Middle frontal gyrus (tissue), 1 donor: ENCODE data around the gene UBAC2.

Experiments used
- DNase-seq: peaks from one replicate; pipeline ENCODE4 v3.0.0-alpha.2; 2015; ENCODE audit warnings: low spot score; ENCODE audit errors: extremely low spot score

Gene UBAC2

DNA sequence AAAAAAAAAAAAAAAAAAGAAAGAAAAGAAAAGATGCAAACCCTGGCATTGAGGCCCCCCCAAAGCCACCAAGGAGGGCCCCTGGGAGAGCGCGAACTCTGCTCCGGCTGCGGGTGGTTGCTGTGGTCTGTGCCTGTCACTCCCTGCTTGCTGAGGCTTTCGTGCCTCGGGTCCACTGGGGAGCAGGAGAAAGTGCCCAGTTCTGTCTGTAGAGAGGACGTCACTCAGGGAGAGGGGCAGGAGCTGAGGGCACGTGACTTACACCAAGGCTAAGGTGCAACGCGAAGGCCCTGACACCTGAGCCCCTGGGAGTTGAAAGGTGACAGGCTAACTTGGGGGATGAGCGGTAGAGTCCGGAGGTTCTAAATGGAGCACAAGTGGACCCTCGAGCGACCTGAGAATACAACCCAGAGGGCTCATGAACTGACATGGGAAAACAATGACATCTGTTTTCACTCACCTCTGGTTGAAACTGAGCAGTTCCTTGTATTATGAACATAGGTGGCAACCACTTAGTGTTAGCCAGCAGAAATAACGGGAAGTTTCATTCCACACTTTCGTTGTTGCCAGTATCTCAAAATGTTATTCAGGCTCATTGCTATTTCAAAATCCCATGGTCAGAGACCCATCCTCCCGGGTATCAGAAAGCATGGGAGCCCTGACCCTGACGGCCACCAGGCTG, 231.4 kb downstream of the UBAC2 start:
- DNase-seq, result no peak

DNA sequence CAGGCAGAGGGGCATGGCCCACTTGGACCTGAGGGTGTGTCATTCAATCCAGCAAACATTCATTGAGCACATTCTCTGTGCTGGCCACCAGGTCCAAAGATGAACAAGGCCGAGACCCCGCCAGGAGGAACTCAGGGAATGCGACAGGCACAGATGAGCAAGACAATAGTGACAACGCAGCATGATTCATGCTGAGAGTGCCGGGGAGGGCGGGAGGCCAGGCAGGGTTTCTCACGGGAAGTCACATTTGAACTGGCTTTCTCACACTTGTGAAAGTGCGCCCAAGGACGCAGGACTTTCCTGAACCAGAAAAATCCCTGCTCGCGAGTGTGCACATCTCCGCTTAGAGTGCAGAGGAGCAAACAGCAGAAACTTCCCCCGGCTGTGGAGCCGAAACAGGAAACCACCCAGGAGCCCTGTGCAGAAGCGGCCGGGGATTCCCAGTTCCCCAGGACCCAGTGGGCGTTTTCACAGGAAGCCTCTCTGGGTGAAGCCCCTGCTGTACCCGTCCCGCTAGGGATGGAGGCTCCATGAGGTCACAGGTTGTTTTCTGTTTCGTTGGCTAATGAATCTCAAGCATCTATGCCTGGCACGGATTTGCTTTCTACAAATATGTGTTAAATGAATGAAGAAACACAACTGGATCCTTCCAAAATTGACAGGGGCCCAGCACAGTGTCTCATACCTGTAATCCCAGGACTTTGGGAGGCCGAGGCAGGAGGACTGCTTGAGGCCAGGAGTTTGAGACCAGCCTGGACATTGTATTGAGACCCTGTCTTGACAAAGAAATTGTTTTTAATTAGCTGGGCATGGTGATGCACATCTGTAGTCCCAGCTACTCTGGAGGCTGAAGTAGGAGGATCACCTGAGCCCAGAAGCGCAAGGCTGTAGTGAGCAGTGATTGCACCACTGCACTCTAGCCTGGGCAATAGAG, 232.2 kb downstream of the UBAC2 start:
- no peak for DNase-seq

DNA sequence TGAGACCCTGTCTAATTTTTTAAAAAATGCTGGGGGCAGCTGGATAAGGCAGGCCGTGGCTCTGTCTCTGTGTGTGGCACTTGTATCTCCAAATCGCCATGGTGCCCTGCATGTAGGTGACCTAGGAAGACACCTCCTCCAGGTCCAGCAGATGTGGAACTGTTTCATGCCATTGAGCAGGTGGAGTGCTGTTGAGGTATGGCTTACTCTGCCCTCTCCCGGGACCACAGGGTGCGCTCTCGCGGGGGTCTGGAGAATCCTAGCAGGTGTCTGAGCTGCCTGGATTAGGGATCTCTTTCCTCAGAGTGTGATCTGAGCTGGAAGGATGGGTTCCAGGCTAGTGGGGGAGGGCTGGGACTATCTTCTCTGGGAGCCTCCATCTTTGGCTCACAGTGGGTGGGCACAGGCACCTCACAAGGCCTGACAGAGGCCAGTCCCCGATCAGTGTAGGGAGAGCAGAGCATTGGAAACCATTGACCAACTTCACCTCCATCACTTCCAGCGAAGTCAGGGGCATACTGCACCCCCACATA, 233.0 kb downstream of the UBAC2 start:
- no peak for DNase-seq

DNA sequence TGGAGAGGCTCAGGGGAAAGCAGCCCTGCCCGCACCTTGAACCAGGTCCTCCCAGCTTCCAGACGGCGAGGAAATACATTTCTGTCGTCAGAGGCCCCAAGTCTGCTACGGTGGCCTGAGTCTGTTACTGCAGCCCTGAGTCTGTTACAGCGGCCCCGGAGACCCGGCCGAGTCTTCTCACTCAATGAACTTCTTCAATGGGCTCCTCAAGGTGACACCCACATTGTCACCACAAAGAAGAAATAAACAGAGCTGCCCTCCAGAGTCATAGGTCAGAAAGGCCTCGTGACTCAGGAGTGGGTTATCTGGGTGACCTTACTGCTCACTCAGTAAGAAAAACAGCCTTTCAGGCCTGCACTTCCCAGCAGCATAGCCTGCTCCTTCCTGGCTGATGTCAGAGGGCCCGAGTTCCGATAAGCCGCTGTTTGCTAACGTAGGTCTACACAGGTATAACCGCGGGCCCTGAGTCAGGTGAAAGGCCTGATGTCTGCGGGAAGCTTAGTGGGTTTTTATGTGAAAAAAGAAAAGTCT, 233.7 kb downstream of the UBAC2 start:
- no peak for DNase-seq

DNA sequence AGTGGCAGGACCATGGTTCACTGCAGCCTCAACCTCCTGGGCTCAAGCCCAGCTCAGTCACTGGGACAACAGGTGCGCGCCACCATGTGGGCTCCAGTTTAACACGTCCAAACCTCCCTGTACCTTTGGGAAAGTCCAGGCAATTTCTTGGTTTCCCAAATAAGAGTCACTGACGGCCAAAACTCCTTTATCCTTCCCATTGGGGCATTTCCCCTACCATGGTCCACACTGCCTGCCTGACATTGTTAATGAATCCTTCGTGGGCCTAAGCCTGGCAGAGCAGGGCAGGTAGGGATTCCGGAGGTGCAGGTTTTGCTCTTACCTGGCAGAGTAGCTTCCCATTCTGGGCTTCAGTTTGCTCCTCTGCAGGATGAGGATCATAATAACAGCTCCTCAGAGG, 234.5 kb downstream of the UBAC2 start:
- no peak for DNase-seq

DNA sequence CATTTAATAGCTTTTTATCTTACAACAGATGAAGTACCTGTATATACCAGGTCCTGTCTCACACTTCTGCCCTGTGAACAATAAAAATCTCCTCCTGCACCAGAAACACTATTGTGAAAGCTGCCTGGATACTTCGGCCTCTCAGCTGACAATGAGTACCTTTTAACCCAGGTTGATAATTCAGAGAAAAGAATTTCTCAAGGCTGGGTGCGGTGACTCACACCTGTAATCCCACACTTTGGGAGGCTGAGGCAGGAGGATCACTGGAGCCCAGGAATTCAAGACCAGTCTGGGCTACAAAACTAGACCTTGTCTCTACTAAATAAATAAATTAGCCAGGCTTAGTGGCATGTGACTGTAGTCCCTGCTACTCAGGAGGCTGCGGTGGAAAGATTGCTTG, 235.3 kb downstream of the UBAC2 start:
- DNase-seq, result no peak
